HUES64 (cell line): Measurements from ENCODE around the gene UBAC2.

Source experiments
- H3K27ac ChIP-seq: 2 replicates; pipeline ENCODE4 v1.7.0; 2013; ENCODE audit warnings: low read depth, low read length, inconsistent platforms
- H3K27me3 ChIP-seq: 2 replicates; pipeline ENCODE4 v1.6.1; 2013; ENCODE audit warnings: mild to moderate bottlenecking, low read length; ENCODE audit not compliant: insufficient read depth
- H3K36me3 ChIP-seq: 2 replicates; pipeline ENCODE4 v1.6.1; 2013; ENCODE audit warnings: mild to moderate bottlenecking, low read length; ENCODE audit not compliant: insufficient read depth
- H3K4me1 ChIP-seq: 2 replicates; pipeline ENCODE4 v1.6.1; 2013; ENCODE audit warnings: mild to moderate bottlenecking, low read length, moderate library complexity; ENCODE audit not compliant: insufficient read depth
- H3K4me3 ChIP-seq: 2 replicates; pipeline ENCODE4 v1.5.1; 2013; ENCODE audit warnings: mild to moderate bottlenecking, low read length, moderate library complexity
- H3K9ac ChIP-seq: 2 replicates; pipeline ENCODE4 v1.6.1; 2013; ENCODE audit warnings: mild to moderate bottlenecking, low read depth, low read length
- H3K9me3 ChIP-seq: 2 replicates; pipeline ENCODE4 v1.6.1; 2013; ENCODE audit warnings: low read depth, low read length; ENCODE audit not compliant: insufficient read depth
- WGBS: fragments of 150-250, 120-280 bp; methylation state at CpG from one replicate; pipeline ENCODE4 v1.1.7; 2013; ENCODE audit warnings: missing lambda C conversion rate; 5-methylcytosine and 5-hydroxymethylcytosine counted together

Gene UBAC2

DNA sequence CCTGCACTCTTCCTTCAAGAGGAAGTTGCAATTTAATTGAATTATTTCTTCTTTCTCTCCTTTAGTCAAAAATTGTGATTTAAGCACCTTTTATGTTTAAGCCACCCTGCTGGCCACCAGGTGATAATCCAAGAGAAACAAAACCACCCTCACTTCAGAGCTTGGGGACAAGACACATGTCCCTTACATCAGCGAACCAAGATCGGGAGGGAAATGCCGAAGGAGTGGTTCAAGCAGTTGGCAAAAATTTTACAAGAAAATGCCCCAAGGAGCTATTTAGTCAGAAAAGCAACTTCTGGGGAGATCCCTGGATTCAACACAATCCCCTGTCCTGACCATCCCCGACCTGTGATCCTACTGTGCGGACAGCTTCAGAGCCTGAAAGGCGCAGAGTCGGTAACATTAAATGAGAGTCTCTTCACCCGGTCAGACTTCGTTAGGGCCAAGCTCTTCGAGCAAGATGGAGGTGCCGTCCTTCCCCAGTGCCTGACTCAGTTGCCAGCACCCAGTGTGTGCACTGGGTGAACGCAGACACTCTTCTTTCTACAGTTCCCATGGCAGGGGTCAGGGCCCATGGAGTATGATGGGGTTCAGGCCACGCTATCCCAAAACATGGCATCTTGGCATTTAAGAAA is 222.0 kb downstream of the UBAC2 start:
- Histone ChIP-seq H3K9me3 (no peaks in the 10 kb centered on the region), H3K9ac (no peak overlapping the region), H3K27ac (no peak overlapping the region), H3K4me3 (no peak overlapping the region), H3K27me3 (no peaks in the 10 kb centered on the region), H3K4me1 (0 out of 2 replicates have a peak, but pooled peaks cover 2% of the 10 kb centered on the region), H3K36me3 (no peaks in the 10 kb centered on the region)
- 95% methylated on average over 13 of the region's 13 CpGs for WGBS

DNA sequence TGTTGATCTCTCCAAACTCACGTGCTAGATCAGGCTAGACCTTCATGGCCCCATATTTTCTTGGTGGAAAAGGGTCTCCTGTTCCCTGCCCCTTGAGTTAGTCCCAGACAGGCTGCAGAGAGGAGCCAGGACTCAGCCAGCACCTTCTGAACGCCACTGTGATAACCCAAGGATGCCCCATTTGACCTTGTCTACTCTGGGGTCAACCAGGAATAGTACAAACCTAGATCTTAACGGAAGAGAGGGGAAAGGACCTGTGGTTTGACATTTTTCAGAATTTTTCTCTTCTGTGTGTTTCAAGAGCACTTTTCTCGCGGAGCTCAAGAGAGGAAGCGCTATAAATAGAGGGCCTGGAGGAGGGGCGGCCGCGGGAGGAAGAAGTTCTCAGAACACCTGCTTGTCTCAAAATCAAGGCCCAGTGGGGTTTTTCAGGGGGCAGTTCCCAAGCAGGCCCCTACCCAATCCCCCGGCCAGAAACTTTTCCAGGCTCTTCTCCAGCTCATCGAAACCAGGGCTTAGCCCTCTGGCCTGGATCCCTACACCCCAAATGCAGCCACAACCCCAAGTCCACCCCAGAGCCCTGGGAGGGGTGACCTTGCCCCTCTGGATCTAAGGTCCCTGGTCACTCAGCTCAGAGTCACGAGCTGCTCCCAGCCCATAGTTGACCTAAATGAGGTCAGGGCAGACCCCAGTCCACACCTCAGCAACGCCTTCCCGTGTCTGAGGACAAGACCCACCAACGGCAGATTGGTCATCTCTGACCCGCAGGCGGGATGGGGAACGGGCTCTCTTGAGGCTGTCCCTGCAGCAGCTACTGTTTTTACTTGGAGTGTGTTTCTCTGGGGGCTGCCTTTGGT is 225.1 kb downstream of the UBAC2 start:
- no peak overlapping the region for H3K27ac ChIP-seq
- WGBS, result 88% methylated on average over 18 of the region's 18 CpGs

GRCh38 chr13:99426426-99426825 is 225.8 kb downstream of the UBAC2 start:
- Histone ChIP-seq H3K27me3 (no peaks in the 10 kb centered on the region), H3K4me1 (no peaks in the 10 kb centered on the region), H3K27ac (no peak overlapping the region), H3K4me3 (no peak overlapping the region), H3K9ac (no peak overlapping the region), H3K36me3 (no peaks in the 10 kb centered on the region), H3K9me3 (no peaks in the 10 kb centered on the region)
- WGBS, result 90% methylated on average over 7 of the region's 7 CpGs

More for the DNA sequence above, 225.1 kb downstream of the UBAC2 start:
- H3K4me3 ChIP-seq, result no peak overlapping the region
- H3K36me3 ChIP-seq, result no peaks in the 10 kb centered on the region
- H3K9ac ChIP-seq, result no peak overlapping the region
- no peaks in the 10 kb centered on the region for H3K4me1 ChIP-seq
- H3K27me3 ChIP-seq, result no peaks in the 10 kb centered on the region
- no peaks in the 10 kb centered on the region for H3K9me3 ChIP-seq

GRCh38 chr13:99429670-99430069 is 229.0 kb downstream of the UBAC2 start:
- WGBS, result 94% methylated on average over 10 of the region's 10 CpGs
- H3K9ac ChIP-seq, result no peak overlapping the region
- H3K27ac ChIP-seq, result no peak overlapping the region
- H3K27me3 ChIP-seq, result no peaks in the 10 kb centered on the region
- H3K36me3 ChIP-seq, result no peaks in the 10 kb centered on the region
- H3K4me1 ChIP-seq, result peaks cover 10% of the 10 kb centered on the region; the same call in 1 of the 2 replicates
- H3K4me3 ChIP-seq, result no peak overlapping the region
- no peaks in the 10 kb centered on the region for H3K9me3 ChIP-seq

DNA sequence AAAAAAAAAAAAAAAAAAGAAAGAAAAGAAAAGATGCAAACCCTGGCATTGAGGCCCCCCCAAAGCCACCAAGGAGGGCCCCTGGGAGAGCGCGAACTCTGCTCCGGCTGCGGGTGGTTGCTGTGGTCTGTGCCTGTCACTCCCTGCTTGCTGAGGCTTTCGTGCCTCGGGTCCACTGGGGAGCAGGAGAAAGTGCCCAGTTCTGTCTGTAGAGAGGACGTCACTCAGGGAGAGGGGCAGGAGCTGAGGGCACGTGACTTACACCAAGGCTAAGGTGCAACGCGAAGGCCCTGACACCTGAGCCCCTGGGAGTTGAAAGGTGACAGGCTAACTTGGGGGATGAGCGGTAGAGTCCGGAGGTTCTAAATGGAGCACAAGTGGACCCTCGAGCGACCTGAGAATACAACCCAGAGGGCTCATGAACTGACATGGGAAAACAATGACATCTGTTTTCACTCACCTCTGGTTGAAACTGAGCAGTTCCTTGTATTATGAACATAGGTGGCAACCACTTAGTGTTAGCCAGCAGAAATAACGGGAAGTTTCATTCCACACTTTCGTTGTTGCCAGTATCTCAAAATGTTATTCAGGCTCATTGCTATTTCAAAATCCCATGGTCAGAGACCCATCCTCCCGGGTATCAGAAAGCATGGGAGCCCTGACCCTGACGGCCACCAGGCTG is 231.4 kb downstream of the UBAC2 start:
- H3K9ac ChIP-seq, result no peak overlapping the region
- H3K36me3 ChIP-seq, result no peaks in the 10 kb centered on the region
- H3K4me3 ChIP-seq, result no peak overlapping the region
- H3K4me1 ChIP-seq, result peaks cover 10% of the 10 kb centered on the region; the same call in 1 of the 2 replicates
- H3K27ac ChIP-seq, result no peak overlapping the region
- H3K27me3 ChIP-seq, result no peaks in the 10 kb centered on the region
- H3K9me3 ChIP-seq, result no peaks in the 10 kb centered on the region
- 79% methylated on average over 18 of the region's 18 CpGs for WGBS

DNA sequence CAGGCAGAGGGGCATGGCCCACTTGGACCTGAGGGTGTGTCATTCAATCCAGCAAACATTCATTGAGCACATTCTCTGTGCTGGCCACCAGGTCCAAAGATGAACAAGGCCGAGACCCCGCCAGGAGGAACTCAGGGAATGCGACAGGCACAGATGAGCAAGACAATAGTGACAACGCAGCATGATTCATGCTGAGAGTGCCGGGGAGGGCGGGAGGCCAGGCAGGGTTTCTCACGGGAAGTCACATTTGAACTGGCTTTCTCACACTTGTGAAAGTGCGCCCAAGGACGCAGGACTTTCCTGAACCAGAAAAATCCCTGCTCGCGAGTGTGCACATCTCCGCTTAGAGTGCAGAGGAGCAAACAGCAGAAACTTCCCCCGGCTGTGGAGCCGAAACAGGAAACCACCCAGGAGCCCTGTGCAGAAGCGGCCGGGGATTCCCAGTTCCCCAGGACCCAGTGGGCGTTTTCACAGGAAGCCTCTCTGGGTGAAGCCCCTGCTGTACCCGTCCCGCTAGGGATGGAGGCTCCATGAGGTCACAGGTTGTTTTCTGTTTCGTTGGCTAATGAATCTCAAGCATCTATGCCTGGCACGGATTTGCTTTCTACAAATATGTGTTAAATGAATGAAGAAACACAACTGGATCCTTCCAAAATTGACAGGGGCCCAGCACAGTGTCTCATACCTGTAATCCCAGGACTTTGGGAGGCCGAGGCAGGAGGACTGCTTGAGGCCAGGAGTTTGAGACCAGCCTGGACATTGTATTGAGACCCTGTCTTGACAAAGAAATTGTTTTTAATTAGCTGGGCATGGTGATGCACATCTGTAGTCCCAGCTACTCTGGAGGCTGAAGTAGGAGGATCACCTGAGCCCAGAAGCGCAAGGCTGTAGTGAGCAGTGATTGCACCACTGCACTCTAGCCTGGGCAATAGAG is 232.2 kb downstream of the UBAC2 start:
- 21% methylated on average over 23 of the region's 23 CpGs for WGBS
- Histone ChIP-seq H3K27me3 (no peaks in the 10 kb centered on the region), H3K4me3 (peak overlapping the region; percentile 12; the same call in 1 of the 2 replicates), H3K4me1 (peaks cover 10% of the 10 kb centered on the region; the same call in 1 of the 2 replicates), H3K36me3 (no peaks in the 10 kb centered on the region), H3K27ac (no peak overlapping the region; the same call in 1 of the 2 replicates), H3K9ac (no peak overlapping the region), H3K9me3 (no peaks in the 10 kb centered on the region)

DNA sequence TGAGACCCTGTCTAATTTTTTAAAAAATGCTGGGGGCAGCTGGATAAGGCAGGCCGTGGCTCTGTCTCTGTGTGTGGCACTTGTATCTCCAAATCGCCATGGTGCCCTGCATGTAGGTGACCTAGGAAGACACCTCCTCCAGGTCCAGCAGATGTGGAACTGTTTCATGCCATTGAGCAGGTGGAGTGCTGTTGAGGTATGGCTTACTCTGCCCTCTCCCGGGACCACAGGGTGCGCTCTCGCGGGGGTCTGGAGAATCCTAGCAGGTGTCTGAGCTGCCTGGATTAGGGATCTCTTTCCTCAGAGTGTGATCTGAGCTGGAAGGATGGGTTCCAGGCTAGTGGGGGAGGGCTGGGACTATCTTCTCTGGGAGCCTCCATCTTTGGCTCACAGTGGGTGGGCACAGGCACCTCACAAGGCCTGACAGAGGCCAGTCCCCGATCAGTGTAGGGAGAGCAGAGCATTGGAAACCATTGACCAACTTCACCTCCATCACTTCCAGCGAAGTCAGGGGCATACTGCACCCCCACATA is 233.0 kb downstream of the UBAC2 start:
- Histone ChIP-seq H3K9ac (no peak overlapping the region), H3K4me3 (no peak overlapping the region)
- 96% methylated on average over 7 of the region's 8 CpGs for WGBS

DNA sequence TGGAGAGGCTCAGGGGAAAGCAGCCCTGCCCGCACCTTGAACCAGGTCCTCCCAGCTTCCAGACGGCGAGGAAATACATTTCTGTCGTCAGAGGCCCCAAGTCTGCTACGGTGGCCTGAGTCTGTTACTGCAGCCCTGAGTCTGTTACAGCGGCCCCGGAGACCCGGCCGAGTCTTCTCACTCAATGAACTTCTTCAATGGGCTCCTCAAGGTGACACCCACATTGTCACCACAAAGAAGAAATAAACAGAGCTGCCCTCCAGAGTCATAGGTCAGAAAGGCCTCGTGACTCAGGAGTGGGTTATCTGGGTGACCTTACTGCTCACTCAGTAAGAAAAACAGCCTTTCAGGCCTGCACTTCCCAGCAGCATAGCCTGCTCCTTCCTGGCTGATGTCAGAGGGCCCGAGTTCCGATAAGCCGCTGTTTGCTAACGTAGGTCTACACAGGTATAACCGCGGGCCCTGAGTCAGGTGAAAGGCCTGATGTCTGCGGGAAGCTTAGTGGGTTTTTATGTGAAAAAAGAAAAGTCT is 233.7 kb downstream of the UBAC2 start:
- Histone ChIP-seq H3K9ac (no peak overlapping the region), H3K27ac (no peak overlapping the region), H3K27me3 (no peaks in the 10 kb centered on the region), H3K9me3 (no peaks in the 10 kb centered on the region), H3K4me1 (peaks cover 10% of the 10 kb centered on the region; the same call in 1 of the 2 replicates), H3K36me3 (no peaks in the 10 kb centered on the region), H3K4me3 (no peak overlapping the region)
- WGBS, result 79% methylated on average over 17 of the region's 17 CpGs

More for the DNA sequence above, 233.0 kb downstream of the UBAC2 start:
- H3K36me3 ChIP-seq, result no peaks in the 10 kb centered on the region
- no peak overlapping the region for H3K27ac ChIP-seq
- H3K4me1 ChIP-seq, result peaks cover 10% of the 10 kb centered on the region; the same call in 1 of the 2 replicates
- no peaks in the 10 kb centered on the region for H3K9me3 ChIP-seq
- no peaks in the 10 kb centered on the region for H3K27me3 ChIP-seq

DNA sequence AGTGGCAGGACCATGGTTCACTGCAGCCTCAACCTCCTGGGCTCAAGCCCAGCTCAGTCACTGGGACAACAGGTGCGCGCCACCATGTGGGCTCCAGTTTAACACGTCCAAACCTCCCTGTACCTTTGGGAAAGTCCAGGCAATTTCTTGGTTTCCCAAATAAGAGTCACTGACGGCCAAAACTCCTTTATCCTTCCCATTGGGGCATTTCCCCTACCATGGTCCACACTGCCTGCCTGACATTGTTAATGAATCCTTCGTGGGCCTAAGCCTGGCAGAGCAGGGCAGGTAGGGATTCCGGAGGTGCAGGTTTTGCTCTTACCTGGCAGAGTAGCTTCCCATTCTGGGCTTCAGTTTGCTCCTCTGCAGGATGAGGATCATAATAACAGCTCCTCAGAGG is 234.5 kb downstream of the UBAC2 start:
- 91% methylated on average over 6 of the region's 6 CpGs for WGBS
- no peaks in the 10 kb centered on the region for H3K27me3 ChIP-seq
- no peaks in the 10 kb centered on the region for H3K9me3 ChIP-seq
- H3K36me3 ChIP-seq, result no peaks in the 10 kb centered on the region
- no peak overlapping the region for H3K27ac ChIP-seq
- H3K9ac ChIP-seq, result no peak overlapping the region
- H3K4me1 ChIP-seq, result peaks cover 18% of the 10 kb centered on the region
- H3K4me3 ChIP-seq, result no peak overlapping the region

DNA sequence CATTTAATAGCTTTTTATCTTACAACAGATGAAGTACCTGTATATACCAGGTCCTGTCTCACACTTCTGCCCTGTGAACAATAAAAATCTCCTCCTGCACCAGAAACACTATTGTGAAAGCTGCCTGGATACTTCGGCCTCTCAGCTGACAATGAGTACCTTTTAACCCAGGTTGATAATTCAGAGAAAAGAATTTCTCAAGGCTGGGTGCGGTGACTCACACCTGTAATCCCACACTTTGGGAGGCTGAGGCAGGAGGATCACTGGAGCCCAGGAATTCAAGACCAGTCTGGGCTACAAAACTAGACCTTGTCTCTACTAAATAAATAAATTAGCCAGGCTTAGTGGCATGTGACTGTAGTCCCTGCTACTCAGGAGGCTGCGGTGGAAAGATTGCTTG is 235.3 kb downstream of the UBAC2 start:
- Histone ChIP-seq H3K9me3 (no peaks in the 10 kb centered on the region), H3K27me3 (no peaks in the 10 kb centered on the region), H3K36me3 (no peaks in the 10 kb centered on the region), H3K9ac (no peak overlapping the region), H3K27ac (no peak overlapping the region), H3K4me1 (peaks cover 25% of the 10 kb centered on the region), H3K4me3 (no peak overlapping the region)
- 62% methylated on average over 3 of the region's 3 CpGs for WGBS
